H1 (cell line): ENCODE data around the gene UPF2. TPM values are rescaled to one million over a fixed set of nuclear protein-coding genes. Genes with fewer than 3 reads are reported as not detected.

ENCODE experiments used
- CHD7 ChIP-seq: fragments of 300-600 bp; sonication (generic); IDR thresholded peaks from 2 replicates; pipeline ENCODE4 v1.7.1; 2012; ENCODE audit warnings: low read length, moderate library complexity, mild to moderate bottlenecking, inconsistent platforms; ENCODE audit not compliant: insufficient replicate concordance
- polyA plus RNA-seq, 7 experiments: library from polyadenylated mRNA; depleted of rRNA in 3 of 7; stranded (reverse) in 5 of 7; unstranded in 2 of 7; fragments of >200 nt in 5 of 7; fragments of 200-250 nt in 2 of 7; gene quantifications; 1 replicate in 5 of 7; 2 replicates in 1 of 7; 4 replicates in 1 of 7; pipeline versions ENCODE4 v1.2.1 to v1.2.3, GENCODE V29; 2011 to 2013; ENCODE audit warnings: missing spikeins in 2 of 7, mixed read lengths in 2 of 7
- total RNA-seq: library from RNA; stranded (reverse); fragmentation: NEBNext Ultra II Directional; extraction: Animal tissue kit (Norgen Biotek cat#: 25700); gene quantifications from 2 replicates; pipeline ENCODE4 v1.2.1, GENCODE V29; 2021

Gene UPF2
- total and polyA plus RNA-seq, 2 of the 8 experiments (the other 6 are each of a cell fraction or from before 2014, with no cell fraction given): 6.2 to 32.8 TPM

GRCh38 chr10:11962176-11962575 lies 80.4 kb downstream of the UPF2 start (continued):
- no peak for TF ChIP-seq CHD7
